GM04504 (cell line): ENCODE data around the gene TXNDC15.

Experiments
- DNase-seq: peaks from one replicate; pipeline ENCODE4 v3.0.0-alpha.2; 2012; ENCODE audit warnings: low read depth

The TXNDC15 gene

GRCh38 chr5:134920848-134921575 lies 46.8 kb downstream of the TXNDC15 start:
- DNase-seq: no peak

GRCh38 chr5:134932508-134932907 lies 58.3 kb downstream of the TXNDC15 start:
- no peak for DNase-seq

GRCh38 chr5:134934202-134934601 lies 60.0 kb downstream of the TXNDC15 start:
- DNase-seq: no peak

GRCh38 chr5:134935711-134936602 lies 61.8 kb downstream of the TXNDC15 start:
- DNase-seq: no peak

GRCh38 chr5:134937526-134937925 lies 63.4 kb downstream of the TXNDC15 start:
- DNase-seq: no peak

GRCh38 chr5:134938030-134938429 lies 63.9 kb downstream of the TXNDC15 start:
- DNase-seq: no peak

- DNase-seq: no peak
Observed at GRCh38 chr5:134939500-134939899, 65.3 kb downstream of the TXNDC15 start.

- DNase-seq: no peak
Observed at GRCh38 chr5:134943547-134943946, 69.4 kb downstream of the TXNDC15 start.

- peak; percentile 17 for DNase-seq
Observed at GRCh38 chr5:134944630-134945029, 70.5 kb downstream of the TXNDC15 start.

- peak; percentile 15 for DNase-seq
Observed at GRCh38 chr5:134945041-134945440, 70.9 kb downstream of the TXNDC15 start.

GRCh38 chr5:134948911-134949310 lies 74.7 kb downstream of the TXNDC15 start:
- DNase-seq: no peak

GRCh38 chr5:134949316-134949715 lies 75.1 kb downstream of the TXNDC15 start:
- DNase-seq: no peak
